Activated CD8-positive, alpha-beta memory T cell treated with anti-CD3 and anti-CD28 coated beads for 24 hours (primary cell): ENCODE results near the gene WDR48.
"Not testable (repeated sequence)": the region's sequence is repeated elsewhere in the genome, so short reads cannot be mapped to it uniquely, and the experiment has no call there.

Experiments used
- DNase-seq: peaks from one replicate; pipeline ENCODE4 v3.0.0-alpha.2; 2020

WDR48 gene

GRCh38 chr3:39051649-39052561 is at the start of gene WDR48, which contains the start of gene SCN11A:
TSS of gene WDR48 (plus strand) at chr3:39052016. CDS start at chr3:39052026, 10 bp downstream.
TSS of gene SCN11A (minus strand) at chr3:39051944. CDS start at chr3:38950362, 101,582 bp downstream.
- peak; percentile 94 for DNase-seq

GRCh38 chr3:39005295-39005694 is 46.5 kb upstream of the WDR48 start:
- no peak for DNase-seq

DNA sequence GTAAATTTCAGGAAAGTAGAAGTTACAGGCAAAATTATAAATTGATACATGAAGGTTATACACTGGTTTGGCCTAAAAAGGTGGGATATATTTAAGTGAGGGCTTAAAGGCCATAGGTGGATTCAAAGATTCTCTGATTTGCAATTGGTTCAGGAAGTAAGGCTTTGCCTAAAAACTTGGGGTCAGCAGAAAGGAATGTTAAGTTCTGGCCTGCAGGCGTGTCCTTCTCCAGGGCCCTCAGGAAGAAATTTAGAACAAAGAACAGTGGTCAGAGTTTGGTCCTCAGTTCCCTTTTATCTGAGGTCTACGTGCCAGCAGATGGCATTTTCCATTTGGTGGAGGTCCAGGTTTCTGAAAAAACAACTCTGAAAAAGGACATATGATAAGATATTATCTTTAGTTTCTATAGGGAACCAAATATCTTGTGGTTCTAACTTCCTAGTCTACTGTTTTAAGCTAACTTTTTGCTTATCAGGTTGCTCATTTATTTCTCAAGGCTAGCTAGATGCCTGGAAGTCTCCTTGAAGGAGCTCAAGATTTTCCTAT is 40.6 kb upstream of the WDR48 start:
- DNase-seq: no peak

- DNase-seq: no peak
Measured at GRCh38 chr3:39013289-39013688, 38.5 kb upstream of the WDR48 start.

DNA sequence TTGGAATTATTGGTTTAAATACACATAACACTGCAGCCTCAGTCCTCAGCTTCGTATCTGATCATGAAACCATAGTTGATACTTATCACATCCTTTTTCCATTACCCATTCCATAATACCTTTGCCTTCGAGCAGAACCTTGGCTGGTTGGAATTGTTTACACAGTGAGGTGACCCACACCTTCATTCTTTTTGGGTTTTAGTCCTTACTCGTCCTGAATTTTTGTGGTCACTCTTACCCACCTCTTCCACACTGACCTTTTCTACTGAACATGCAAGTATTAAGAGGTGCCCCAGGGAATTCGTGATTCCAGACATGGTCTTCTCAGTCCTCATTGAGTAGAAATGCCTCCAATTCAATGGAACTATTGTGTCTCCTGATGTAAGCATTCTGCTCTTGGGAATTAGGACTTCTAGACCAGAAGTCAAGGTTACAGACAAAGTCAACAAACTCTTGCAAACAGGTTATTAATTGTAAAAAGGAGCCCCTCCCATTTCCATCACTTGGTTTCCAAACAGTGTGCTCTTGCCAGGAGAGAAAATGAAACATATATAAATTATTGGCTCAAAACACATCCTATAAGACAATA is 37.8 kb upstream of the WDR48 start:
- no peak for DNase-seq

GRCh38 chr3:39015418-39015817 is 36.4 kb upstream of the WDR48 start:
- DNase-seq: no peak

DNA sequence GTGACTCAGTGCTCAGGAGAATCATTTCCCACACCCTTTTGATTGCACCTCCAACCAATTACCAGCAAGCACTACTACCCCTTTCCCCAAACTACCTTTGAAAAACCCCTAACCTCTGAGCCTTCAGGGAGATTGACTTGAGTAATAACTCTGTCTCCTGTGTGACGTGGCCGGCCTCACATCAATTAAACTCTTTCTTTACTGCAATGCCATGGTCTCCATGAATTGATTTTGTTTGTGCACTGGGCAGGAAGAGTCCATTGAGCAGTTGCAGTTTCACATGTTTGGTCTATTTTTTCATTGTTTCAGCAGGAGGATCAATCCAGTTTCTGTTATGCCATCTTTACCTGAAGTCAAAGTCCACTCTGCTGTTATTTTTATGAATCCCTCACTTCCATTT is 32.5 kb upstream of the WDR48 start:
- DNase-seq: no peak

- no peak for DNase-seq
Measured at GRCh38 chr3:39021029-39021428, 30.8 kb upstream of the WDR48 start.

GRCh38 chr3:39021465-39022285 is 30.1 kb upstream of the WDR48 start:
- no peak for DNase-seq

GRCh38 chr3:39022286-39022630 is 29.6 kb upstream of the WDR48 start:
- DNase-seq: no peak

DNA sequence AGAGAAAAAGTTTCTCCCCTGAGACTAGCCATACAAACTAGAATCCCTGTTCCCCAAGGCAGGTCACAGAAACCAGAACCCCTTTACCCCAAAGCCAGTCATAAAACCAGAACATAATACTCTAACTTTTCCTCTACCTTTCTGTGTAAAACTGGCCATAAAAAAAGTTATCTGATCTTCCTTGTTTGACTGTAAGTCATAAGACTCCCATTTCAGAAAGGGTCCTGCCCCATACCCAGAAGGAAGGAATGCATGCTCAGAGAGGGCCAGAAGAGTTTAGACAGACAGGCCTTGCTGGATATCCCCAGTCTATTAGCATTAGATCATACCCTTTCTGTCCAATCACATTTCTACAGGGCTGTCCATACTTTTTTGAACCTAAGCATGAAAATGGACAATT is 27.3 kb upstream of the WDR48 start:
- no peak for DNase-seq

DNA sequence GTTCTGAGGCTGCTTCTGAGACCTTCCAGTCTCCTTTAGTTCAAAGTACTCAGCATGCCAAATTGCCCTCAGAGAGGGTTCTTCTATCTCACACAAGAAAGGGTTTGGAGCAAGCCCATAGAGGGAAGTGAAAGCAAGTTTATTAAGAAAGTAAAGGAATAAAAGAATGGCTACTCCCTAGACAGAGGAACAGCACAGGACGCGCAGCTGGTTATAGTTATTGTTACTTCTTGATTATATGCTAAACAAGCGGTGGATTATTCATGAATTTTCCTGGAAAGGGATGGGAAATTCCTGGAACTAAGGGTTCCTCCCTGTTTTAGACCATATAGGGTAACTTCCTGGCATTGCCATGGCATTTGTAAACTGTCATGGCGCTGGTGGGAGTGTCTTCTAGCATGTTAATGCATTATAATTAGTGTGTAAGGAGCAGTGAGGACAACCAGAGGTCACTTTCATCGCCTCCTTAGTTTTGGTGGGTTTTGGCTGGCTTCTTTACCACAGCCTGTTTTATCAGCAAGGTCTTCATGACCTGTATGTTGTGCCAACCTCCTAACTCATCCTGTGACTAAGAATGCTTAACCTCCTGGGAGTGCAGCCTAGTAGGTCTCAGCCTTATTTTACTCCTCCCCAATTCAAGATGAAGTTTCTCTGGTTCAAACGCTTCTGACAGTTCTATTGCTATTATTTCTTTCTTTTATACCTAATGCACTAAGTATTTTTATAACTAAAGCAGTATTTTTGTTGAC is 26.4 kb upstream of the WDR48 start:
- no peak for DNase-seq

DNA sequence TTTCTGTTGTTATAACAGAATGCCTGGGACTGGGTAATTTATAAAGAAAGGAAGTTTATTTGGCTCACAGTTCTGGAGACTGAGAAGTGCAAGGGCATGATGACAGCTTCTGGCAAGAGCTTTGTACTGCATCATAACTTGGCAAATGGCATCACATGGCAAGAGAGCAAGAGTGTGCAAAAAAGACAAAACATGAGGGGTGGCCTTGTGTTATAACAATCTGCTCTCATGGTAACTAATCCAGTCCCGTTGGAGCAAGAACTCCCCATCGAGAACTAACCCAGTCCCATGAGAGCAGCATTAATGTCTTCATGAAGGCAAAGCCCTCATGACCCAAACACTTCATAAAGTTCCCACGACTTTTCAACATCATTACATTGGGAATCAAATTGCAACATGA is 23.3 kb upstream of the WDR48 start:
- no peak for DNase-seq

DNA sequence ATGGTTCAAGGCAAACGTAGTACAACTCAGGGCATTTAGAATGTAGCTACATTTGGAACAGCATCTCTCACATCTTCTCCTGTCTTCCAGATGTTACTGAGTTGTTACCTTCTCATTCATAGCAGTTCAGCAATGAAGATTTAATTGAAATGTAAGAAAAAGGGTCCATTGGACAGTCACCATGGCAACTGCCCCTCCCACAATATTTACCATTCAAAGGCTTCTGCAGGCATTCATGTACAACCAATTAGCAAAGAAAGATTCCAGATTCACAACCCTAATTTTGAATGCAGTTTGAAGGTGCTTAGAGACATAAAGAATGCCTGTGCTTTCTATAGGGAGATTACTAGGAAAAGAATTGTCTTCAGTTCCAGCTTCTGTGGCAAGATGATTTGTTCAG is 22.3 kb upstream of the WDR48 start:
- DNase-seq: no peak

DNA sequence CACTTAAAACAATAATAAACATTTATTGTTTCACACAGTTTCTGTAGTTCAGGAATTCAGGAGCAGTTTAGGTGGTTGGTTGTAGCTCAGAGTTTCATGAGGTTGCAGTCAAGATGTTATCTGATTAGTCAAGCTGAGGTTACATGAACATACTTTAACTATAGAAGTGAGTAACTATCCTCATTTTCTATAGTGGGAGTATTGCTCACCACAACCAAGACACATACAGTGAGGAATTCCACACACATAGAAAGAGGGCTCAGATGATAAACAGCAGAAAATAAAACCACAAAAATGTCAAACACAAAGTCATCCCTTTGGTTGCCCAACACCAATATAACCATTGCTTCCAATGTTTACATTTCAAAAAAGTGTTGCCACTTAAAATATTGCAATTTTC is 13.7 kb upstream of the WDR48 start:
- no peak for DNase-seq

DNA sequence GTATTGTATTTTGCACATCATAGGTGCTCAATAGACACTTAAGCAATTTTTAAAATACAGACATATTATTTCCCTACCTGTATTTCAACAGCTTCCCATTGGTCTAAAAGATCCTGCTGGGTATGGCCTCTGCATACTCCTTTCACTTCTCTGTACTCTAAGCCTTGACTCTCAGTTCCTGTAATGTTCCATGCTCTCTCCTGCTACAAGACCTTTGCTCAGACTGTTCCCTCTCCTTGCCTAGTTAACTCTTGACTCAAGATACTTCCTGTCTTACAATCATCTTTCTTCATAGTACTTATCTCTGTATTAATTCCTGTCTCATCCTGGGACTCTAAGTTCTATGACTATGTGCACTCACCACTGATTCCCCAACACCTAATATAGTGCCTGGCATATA is 1.8 kb upstream of the WDR48 start:
- no peak for DNase-seq

GRCh38 chr3:39052583-39052982 is 767 bp downstream of the WDR48 start:
- no peak for DNase-seq

GRCh38 chr3:39053696-39054095 is 1.9 kb downstream of the WDR48 start:
- DNase-seq: no peak

DNA sequence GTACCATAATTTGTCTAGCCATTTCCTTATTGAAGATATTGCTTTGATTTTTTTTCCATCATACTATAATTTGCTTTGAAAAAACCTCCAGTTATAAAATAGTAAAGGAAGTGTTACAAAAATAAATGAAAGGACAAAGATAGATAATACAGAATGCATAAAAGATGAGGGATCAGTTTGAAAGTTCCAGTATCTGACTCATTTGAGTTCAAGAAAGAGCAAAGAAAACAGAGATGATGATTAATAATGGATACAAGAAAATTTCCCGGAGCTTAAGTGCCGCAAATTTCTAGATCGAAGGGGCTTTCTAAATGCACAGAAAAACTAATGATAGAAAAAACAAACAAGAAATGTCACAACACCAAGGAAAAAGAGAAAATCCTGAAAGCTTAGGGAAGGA is 4.3 kb downstream of the WDR48 start:
- no peak for DNase-seq

- DNase-seq: not testable (repeated sequence)
Measured at GRCh38 chr3:39061228-39061627, 9.4 kb downstream of the WDR48 start.

DNA sequence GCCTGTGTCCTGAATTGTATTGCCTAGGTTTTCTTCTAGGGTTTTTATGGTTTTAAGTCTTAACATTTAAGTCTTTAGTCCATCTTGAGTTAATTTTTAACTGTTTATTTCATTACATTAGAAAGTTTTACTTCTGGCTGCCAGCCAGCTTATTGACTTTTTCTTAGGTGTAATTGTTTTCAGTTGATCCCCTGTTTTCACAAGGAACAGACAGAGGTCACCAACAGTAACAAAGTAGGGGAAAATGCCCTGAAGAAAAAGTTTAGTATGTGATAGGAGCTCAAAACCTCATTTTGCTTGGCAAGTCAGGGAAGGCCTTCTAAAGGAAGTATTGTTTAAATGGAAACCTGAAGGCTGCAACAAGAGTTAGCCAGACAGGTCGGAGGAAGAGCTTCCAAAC is 10.4 kb downstream of the WDR48 start:
- no peak for DNase-seq

DNA sequence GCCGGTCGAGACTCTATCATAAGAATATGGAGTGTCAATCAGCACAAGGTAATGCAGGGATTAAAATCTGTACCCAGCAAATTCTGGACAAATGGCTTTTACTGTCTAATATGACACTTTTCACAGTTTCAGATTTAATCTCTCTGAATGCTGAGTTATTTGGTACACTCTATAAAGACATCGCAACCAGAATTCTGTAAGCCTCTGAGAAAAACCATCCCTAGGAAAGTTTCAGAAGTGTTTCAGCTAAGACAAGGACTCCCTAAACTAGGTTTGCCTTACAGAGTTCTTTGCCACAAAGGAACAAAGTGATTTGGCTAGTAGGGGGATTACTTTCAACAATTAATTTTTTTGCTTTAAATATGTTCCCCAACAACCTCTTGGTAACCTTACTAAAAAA is 11.3 kb downstream of the WDR48 start:
- no peak for DNase-seq

DNA sequence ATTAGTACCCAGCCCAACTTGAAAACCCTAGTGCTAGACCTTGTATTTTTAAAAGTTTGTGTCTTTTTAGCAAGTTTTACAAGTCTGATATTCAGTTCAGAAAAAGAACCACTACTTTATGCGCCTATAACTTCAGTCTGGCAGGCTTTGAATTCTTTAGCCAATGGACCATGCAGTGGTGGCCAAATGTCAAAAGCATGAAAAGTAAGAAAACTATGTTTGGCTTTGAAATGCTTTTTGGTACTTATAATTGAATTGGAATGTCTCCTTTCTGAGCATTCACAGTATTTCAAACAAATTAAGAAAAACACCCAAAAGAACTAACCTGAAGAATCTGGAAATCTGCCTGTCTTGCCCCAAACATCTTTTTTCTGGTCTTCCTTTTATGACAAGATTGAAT is 12.8 kb downstream of the WDR48 start:
- no peak for DNase-seq
